Psoas muscle (tissue), 8 donors: ENCODE measurements around the gene EFNA2. TPM values are rescaled to one million over a fixed set of nuclear protein-coding genes. Genes with fewer than 3 reads are reported as not detected.

Source experiments
- ATAC-seq, 4 donors: fragments of 200-7000 bp; cut with Tn5 transposase; one replicate each; pipeline ENCODE4 v1.9.1; 2020; ENCODE audit warnings: moderate library complexity in 3 of 4, mild to moderate bottlenecking in 2 of 4
- DNase-seq, 2 donors: peaks; one replicate each; pipeline ENCODE4 v3.0.0-alpha.2; 2020
- H3K27ac ChIP-seq: fragments of 200-600 bp; one replicate; pipeline ENCODE4 v1.8.0; 2022
- H3K27me3 ChIP-seq, 3 donors: fragments of 200-600 bp in 1 of 3; one replicate each; pipeline versions ENCODE4 v1.6.1 to v1.8.0; 2013 to 2022; ENCODE audit warnings: low read length in 2 of 3, mild to moderate bottlenecking in 2 of 3, moderate library complexity in 1 of 3; ENCODE audit not compliant: insufficient read depth in 3 of 3
- H3K36me3 ChIP-seq, 2 donors: fragments of 200-600 bp in 1 of 2; one replicate each; pipeline versions ENCODE4 v1.6.1 to v1.8.0; 2013 to 2022; ENCODE audit warnings: low read depth in 1 of 2, mild to moderate bottlenecking in 1 of 2, moderate library complexity in 1 of 2; ENCODE audit not compliant: insufficient read depth in 1 of 2
- H3K4me1 ChIP-seq: fragments of 200-600 bp; one replicate; pipeline ENCODE4 v1.8.0; 2022
- H3K4me3 ChIP-seq: fragments of 200-600 bp; one replicate; pipeline ENCODE4 v1.8.0; 2022; ENCODE audit warnings: mild to moderate bottlenecking
- H3K9me3 ChIP-seq: fragments of 200-600 bp; one replicate; pipeline ENCODE4 v1.8.0; 2022
- WGBS, 3 donors: extraction: QIAGEN DNeasy Blood & Tissue Kit; methylation state at CpG; one replicate each; pipeline versions ENCODE4 v1.1.6 to v1.1.7; 2013; 5-methylcytosine and 5-hydroxymethylcytosine counted together
- intact Hi-C, 2 donors: fragments of 100-400 bp; cut with DNase I; formaldehyde crosslinking; loops; one replicate each; pipeline versions ENCODE4 v1.11.0 to v1.14.2; 2022
- polyA plus RNA-seq, 3 donors: library from polyadenylated mRNA; stranded (reverse); fragments of 200-250 nt; gene quantifications; one replicate each; pipeline ENCODE4 v1.2.3, GENCODE V29; 2013
- total RNA-seq, 4 donors: library from RNA; stranded (reverse); fragmentation: NEBNext Ultra II Directional in 2 of 4; extraction: Animal tissue kit (Norgen Biotek cat#: 25700) in 2 of 4; gene quantifications; one replicate each; pipeline versions ENCODE4 v1.2.1 to v1.2.4, GENCODE V29; 2021 to 2023
- TF ChIP-seq, protein P1 (sequence below): fragments of 200-600 bp; IDR thresholded peaks from one replicate; pipeline ENCODE4 v1.8.0; 2022; ENCODE audit warnings: antibody characterized with exemption
- donor health status: healthy with polysubstance abuse.
- donor health status: DM: no; HTN: no; CAD: no; lungs with moderate emphysema.
- donor health status: Bipolar disorder and iron deficiency.
- donor health status: healthy.
- donor health status: DM: yes; HTN: yes; CAD: no.
- donor health status: DM: no; HTN: no; CAD: no.
- donor health status: DM: no; HTN: no; CAD: no.
- donor health status: DM: yes; HTN: yes; CAD: no.

EFNA2 gene
- total and polyA plus RNA-seq, 7 donors, result not detected

DNA sequence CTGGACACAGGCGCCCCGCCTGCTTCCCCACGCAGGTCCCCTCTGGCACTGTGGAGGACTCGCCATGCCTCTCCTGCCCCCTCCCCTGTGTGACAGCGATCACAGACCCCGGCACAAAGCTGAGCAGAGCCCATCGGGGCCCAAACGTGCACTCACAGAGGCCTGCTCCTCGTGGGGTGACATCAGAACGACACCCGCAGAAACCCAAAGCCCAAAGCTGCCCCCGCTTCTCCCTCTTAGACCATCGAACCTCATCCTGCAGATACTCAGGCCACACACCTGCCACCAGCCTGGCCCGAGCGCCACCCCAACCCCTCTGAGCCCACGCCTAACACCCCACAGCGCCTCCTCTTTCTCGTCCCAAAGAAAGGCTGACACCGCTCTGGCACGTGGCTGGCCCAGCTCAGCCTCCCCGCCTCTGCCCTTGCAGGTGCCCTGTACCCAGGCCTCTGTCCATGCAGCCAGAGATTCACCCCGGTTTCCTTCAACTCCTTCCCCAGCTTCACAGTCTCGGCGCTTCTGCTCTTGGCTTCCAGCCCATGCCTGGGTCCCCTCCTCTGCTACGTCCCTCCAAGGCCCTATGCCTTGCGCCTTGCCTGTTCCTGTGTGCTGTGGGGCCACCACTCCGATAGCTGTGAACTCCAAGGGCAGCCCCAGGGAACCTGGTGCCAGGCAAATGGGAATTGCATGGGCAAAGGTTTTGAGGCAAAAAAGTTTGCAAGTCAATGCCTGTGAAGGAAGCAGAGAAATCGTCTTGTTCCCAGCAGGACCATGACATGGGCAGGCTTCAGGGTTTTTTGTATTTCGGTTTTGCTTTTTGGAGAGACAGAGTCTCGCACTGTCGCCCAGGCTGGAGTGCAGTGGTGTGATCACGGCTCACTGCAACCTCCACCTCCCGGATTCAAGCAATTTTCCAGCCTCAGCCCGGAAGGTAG lies 47.0 kb upstream of the EFNA2 start:
- H3K9me3 ChIP-seq, result no peaks in the 10 kb centered on the region
- intact Hi-C loops, result loop anchor here in 1 of 2 donors (2.0 kb wide), 1 partner anchor 18 kb away; no protein-coding TSS in a partner anchor
- peak overlapping the region; percentile 99 for H3K27ac ChIP-seq
- no peak for DNase-seq
- WGBS, 3 donors, result 63 to 69% (median 66%) methylated on average over 33 to 34 of the region's 34 CpGs
- H3K4me3 ChIP-seq, result peak overlapping the region; percentile 45
- H3K27me3 ChIP-seq, result peaks cover 0 to 5% (median 3%) of the 10 kb centered on the region in 3 donors
- peaks cover 32% of the 10 kb centered on the region for H3K4me1 ChIP-seq
- no peak for ATAC-seq
- TF ChIP-seq, protein P1, sequence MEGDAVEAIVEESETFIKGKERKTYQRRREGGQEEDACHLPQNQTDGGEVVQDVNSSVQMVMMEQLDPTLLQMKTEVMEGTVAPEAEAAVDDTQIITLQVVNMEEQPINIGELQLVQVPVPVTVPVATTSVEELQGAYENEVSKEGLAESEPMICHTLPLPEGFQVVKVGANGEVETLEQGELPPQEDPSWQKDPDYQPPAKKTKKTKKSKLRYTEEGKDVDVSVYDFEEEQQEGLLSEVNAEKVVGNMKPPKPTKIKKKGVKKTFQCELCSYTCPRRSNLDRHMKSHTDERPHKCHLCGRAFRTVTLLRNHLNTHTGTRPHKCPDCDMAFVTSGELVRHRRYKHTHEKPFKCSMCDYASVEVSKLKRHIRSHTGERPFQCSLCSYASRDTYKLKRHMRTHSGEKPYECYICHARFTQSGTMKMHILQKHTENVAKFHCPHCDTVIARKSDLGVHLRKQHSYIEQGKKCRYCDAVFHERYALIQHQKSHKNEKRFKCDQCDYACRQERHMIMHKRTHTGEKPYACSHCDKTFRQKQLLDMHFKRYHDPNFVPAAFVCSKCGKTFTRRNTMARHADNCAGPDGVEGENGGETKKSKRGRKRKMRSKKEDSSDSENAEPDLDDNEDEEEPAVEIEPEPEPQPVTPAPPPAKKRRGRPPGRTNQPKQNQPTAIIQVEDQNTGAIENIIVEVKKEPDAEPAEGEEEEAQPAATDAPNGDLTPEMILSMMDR, result no peak
- H3K36me3 ChIP-seq, result no peaks in the 10 kb centered on the region

DNA sequence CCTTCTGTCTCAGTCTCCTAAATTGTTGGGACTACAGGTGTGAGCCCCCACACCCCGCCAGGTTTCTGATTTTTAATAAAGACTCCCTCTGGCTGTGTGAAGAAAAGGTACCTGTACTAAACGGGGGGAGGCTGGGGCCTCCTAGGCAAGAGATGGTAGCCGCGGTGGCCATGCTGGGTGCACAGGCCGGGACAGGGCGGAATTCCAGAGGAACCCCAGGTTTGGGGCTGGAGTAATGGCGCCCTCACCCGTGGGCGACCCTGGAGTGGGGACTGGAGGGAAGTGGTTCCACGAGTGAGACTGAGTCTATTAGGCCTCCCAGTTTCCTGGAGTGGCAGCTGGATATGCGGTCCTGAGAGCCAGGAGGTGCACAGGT lies 46.3 kb upstream of the EFNA2 start:
- peaks cover 0 to 5% (median 3%) of the 10 kb centered on the region in 3 donors for H3K27me3 ChIP-seq
- intact Hi-C loops, result loop anchor here in 1 of 2 donors (2.0 kb wide), 1 partner anchor 19 kb away; no protein-coding TSS in a partner anchor
- DNase-seq, result no peak
- ATAC-seq, result no peak
- H3K9me3 ChIP-seq, result no peaks in the 10 kb centered on the region
- 76 to 82% (median 81%) methylated on average over 11 of the region's 11 CpGs for WGBS, 3 donors
- H3K4me3 ChIP-seq, result no peak overlapping the region
- H3K27ac ChIP-seq, result peak overlapping the region; percentile 99
- H3K36me3 ChIP-seq, result no peaks in the 10 kb centered on the region
- TF ChIP-seq, protein P1, result no peak
- H3K4me1 ChIP-seq, result peaks cover 39% of the 10 kb centered on the region

DNA sequence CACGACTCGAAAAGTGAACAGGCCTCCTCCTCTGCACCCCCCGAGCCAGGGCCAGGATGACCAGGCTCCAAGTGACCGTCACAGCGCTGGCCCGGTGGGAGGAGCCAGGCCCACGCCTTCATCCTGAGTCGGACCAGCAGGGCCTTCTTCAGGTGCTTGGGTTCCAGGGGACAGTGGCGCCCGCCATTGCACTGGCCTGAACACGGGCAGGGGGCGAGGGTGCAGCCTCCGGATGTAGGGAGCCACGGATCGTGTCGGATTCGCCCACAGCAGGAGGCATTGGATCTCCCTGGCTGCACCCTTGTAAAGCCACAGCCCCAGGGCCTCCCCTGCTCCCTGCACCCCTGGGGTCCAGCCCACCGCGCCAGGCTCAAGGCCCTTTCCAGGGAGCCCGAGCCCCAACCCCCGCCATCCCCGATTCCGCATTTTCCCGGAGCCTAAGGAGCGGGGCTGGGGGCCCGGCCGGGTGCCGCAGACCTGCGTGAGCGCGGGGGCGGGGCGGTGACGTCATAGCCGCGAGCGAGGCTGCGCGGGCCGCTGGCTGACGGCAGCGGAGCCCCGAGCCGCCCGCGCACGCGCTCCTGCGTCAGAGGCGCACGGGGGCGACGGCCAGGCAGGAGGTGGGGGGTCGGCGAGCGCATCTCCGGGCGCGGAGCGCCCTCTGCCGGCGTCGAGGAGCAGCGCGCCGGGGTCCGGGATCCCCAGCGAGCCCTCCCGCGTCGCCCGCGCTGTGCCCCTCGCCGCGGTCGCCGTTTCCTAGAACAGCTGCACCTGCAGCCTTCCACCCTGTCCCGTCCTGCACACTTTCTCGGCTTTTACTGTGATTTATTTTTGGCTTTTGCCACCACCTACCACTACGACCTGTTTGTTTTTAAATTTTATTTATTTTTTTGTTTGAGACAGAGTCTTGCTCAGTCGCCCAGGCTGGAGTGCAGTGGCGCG lies 45.6 kb upstream of the EFNA2 start:
- Histone ChIP-seq H3K27ac (peak overlapping the region; percentile 99), H3K27me3 (peaks cover 0 to 5% (median 3%) of the 10 kb centered on the region in 3 donors), H3K9me3 (no peaks in the 10 kb centered on the region), H3K36me3 (no peaks in the 10 kb centered on the region), H3K4me1 (peaks cover 45% of the 10 kb centered on the region), H3K4me3 (peak overlapping the region; percentile 75)
- 9 to 24% (median 17%) methylated on average over 44 to 84 of the region's 84 CpGs for WGBS, 3 donors
- peak; percentile 46 to 53 (median 49) for ATAC-seq
- intact Hi-C loops, result loop anchor here (1.0 to 5.0 kb wide), 3 partner anchors 19 to 128 kb away; no protein-coding TSS in a partner anchor
- DNase-seq, result peak; percentile 93 to 95
- TF ChIP-seq, protein P1, result peak; percentile 97

DNA sequence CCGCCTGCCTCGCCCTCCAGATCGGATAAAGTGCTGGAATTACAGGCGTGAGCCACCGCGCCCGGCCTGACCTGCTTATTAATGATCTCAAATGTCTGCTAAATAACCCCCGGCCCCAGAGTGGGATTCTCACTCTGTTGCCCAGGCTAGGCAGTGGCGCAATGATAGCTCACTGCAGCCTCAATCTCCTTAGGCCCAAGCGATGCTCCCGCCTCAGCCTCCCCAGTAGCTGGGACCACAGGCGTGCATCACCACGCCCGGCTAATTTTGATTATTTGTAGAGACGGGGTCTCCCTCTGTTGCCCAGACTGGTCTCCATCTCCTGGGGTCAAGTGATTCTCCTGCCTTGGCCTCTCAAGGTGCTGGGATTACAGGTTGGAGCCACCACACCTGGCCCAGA lies 44.7 kb upstream of the EFNA2 start:
- 54 to 67% (median 59%) methylated on average over 15 of the region's 15 CpGs for WGBS, 3 donors
- Histone ChIP-seq H3K4me3 (peak overlapping the region; percentile 75), H3K36me3 (no peaks in the 10 kb centered on the region), H3K9me3 (no peaks in the 10 kb centered on the region), H3K4me1 (peaks cover 52% of the 10 kb centered on the region), H3K27me3 (peaks cover 0 to 5% (median 3%) of the 10 kb centered on the region in 3 donors), H3K27ac (peak overlapping the region; percentile 99)
- TF ChIP-seq, protein P1, result no peak
- ATAC-seq (no peak), DNase-seq (no peak)
- intact Hi-C loops, result loop anchor here in 1 of 2 donors (1.0 to 5.0 kb wide), 2 partner anchors 20 to 129 kb away; no protein-coding TSS in a partner anchor
